ENCODE results near the gene MT1X.

MT1X gene

DNA sequence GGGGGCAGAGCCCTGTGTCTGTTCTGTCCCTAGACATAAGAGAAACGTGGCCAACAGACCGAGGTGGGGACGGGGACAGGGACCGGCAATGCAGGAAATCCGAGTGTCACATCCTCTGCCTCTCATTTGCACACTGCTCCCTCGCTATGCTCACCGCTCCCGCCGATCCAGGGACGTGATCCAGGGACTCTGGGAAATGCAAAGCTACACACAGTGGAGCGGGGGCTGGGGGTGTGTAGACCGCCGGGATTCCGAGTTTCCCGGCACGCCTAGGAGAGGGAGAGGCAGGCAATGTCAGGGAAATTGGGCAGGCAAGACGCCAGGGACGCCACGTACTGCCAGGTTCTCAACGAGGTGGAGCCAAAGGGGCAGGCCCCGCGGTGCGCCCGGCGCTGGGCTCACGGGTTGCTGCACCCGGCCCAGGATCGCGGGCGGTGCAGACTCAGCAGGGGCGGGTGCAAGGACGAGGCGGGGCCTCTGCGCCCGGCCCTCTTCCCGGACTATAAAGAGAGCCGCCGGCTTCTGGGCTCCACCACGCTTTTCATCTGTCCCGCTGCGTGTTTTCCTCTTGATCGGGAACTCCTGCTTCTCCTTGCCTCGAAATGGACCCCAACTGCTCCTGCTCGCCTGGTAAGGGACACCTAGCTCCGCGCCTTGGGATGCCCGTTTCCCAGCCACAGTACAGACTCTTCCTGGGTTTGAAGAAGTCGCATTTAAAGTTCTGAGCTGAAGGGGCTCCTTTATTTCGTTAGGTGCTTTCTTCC, at the start of gene MT1X:
Gene MT1X, plus strand, starts transcription at position 532 of the 764 bp plus-strand sequence. Its CDS starts 71 bp downstream, at position 603.
- in situ Hi-C loops (cut with MboI; ENCODE audit: low pct_unique_long_range_greater_than_20kb, low sequenced_read_pairs) = no loop called here
- peak; percentile 97 for DNase-seq

DNA sequence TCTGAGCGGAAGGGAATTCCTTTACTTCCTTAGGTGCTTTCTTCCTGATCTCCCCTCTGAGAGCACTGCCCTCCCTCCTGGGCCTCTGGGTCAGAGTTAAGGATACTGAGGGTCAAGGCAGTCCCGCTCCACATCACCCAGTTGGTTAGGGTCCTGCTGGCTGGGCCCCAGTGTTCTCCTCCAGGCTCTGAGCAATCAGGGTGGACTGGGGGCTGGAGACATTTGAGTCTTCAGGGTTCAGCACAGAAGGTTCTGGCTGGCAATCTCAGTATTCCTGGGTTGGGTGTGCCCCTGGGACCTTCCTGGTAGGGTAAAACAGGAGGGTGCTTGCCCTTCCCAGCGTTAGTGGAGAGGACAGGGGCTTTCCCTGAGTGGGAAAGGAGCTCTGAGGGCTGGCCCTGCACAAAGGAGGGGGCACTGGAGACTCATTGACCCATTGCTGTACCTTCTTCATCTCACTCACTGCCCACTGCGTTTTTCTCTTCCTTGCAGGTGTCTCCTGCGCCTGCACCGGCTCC, 49.4 kb upstream of the MT1X start:
- no peak for DNase-seq
- in situ Hi-C loops (cut with MboI; ENCODE audit: low pct_unique_long_range_greater_than_20kb, low sequenced_read_pairs) = no loop called here

DNA sequence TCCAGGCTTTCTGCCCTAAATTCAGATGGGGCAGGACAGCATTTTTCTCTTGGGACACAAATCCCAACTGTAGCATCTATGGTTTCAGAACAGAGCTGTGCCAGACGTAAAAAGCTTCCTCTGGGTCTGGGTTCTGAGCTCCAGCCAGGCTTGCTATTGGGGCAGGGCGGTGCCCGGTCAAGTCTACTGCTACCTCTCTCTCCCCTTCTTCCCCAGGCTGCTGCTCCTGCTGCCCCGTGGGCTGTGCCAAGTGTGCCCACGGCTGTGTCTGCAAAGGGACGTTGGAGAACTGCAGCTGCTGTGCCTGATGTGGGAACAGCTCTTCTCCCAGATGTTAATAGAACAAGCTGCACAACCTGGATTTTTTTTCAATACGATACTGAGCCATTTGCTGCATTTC, 48.7 kb upstream of the MT1X start:
- in situ Hi-C loops (cut with MboI; ENCODE audit: low pct_unique_long_range_greater_than_20kb, low sequenced_read_pairs) = no loop called here
- no peak for DNase-seq

DNA sequence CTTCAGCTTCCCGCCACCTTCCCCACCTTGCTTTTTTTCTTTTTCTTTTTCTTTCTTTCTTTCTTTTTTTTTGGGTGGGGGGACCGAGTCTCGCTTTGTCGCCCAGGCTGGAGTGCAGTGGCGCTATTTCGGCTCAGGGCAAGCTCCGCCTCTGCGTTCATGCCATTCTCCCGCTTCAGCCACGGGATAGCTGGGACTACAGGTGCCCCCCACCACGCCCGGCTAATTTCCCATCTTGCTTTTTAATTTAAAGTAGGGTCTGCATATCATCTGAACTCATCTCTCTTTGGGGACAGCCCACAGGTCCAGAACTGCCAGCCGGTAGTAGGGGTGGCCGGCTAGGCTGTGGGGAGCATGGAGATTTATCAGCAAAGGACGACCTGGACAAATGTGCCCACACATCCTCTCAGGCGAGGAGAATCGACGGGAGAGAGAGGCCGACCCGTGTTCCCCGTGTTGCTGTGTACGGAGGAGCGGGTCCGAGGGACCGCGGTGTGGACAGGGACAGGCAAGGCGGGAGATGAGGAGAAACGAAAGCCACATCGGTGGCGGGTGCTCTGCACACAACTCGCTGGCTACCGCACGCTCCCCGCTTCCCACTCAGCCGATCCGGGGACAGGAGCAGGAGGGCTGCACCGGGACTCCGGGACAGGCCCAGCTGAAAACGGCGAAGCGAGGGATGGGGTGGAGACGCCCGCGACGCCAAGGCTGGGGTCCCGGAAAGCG, 47.4 kb upstream of the MT1X start:
- in situ Hi-C loops (cut with MboI; ENCODE audit: low pct_unique_long_range_greater_than_20kb, low sequenced_read_pairs) = no loop called here
- no peak for DNase-seq

DNA sequence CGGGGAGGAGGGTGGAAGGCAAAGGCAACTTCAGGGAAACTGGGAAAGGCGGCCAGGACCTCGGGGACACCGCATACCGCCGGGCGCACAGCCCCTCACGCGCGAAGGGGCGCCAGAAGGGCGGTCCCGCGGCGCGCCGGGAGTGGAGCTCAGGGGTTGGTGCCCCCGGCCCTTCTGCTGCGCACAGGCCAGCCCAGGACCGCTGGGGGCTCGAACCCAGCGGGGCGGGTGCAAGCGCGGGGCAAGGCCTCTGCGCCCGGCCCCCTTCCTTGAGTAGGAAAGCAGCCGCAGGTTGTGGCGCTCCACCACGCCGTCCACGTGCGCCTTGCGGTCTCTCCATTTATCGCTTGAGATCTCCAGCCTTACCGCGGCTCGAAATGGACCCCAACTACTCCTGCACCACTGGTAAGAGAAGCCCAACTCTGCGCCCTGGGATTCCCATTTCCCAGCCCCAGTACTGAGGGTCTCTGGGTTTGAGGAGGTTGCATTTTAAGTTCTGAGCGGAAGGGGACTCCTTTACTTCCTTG, 46.8 kb upstream of the MT1X start:
- in situ Hi-C loops (cut with MboI; ENCODE audit: low pct_unique_long_range_greater_than_20kb, low sequenced_read_pairs) = no loop called here

DNA sequence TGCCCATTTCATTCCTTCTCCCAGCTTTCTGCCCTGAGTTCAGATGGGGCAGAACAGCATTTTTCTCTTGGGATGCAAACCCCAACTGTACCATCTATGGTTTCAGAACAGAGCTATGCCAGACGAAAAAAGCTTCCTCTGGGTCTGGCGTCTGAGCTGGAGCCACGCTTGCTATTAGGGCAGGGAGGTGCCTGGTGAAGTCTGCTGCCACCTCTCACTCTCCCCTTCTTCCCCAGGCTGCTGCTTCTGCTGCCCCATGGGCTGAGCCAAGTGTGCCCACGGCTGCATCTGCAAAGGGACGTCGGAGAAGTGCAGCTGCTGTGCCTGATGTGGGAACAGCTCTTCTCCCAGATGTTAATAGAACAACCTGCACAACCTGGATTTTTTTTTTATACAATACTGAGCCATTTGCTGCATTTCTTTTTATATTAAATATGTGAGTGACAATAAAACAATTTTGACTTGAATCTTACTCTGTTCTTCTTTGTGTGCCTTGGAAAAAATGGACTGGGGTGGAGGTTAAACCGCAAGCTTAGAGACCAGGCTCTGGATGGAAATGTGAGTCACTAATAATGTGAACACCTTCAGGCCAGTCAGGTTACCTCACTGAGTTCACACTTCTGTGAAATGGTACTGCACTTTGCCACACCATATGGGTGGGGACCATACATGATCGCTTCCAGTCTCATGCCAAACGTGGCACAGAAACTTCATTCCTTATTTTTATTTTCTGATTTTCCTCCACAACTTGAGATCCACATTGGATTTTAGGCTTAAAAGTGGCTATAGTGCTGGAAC, 45.5 kb upstream of the MT1X start:
- no peak for DNase-seq
- in situ Hi-C loops (cut with MboI; ENCODE audit: low pct_unique_long_range_greater_than_20kb, low sequenced_read_pairs) = no loop called here

More for the DNA sequence above, 46.8 kb upstream of the MT1X start:
- no peak for DNase-seq

DNA sequence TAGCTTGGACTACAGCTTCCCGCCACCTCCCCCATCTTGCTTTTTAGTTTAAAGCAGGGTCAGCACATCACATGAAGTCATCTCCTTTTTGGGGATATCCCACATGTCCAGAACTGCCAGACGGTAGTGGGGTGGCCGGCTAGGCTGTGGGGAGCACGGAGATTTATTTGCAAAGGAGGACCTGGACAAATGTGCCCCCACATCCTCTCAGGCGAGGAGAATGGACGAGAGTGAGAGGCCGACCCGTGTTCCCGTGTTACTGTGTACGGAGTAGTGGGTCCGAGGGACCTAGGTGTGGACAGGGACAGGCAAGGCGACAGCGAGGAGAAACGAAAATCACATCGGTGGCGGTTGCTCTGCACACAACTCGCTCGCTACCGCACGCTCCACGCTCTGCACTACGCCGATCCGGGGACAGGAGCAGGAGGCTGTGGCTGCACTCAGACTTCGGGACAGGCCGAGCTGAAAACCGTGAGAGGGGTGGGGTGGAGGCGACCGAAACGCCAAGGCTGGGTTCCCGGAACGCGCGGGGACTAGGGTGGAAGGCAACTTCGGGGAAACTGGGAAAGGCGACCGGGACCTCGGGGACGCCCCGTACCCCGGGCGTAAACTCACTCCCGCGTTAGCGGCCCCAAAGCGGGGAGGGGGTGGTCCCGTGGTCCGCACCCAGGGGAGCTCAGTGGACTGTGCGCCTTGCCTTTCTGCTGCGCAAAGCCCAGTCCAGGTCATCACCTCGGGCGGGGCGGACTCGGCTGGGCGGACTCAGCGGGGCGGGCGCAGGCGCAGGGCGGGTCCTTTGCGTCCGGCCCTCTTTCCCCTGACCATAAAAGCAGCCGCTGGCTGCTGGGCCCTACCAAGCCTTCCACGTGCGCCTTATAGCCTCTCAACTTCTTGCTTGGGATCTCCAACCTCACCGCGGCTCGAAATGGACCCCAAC, 44.2 kb upstream of the MT1X start, which contains the start of gene MT1A:
Gene MT1A, plus strand, starts transcription at position 853 of the 937 bp plus-strand sequence. Its CDS starts 73 bp downstream, at position 926.
- in situ Hi-C loops (cut with MboI; ENCODE audit: low pct_unique_long_range_greater_than_20kb, low sequenced_read_pairs) = no loop called here
- no peak for DNase-seq

DNA sequence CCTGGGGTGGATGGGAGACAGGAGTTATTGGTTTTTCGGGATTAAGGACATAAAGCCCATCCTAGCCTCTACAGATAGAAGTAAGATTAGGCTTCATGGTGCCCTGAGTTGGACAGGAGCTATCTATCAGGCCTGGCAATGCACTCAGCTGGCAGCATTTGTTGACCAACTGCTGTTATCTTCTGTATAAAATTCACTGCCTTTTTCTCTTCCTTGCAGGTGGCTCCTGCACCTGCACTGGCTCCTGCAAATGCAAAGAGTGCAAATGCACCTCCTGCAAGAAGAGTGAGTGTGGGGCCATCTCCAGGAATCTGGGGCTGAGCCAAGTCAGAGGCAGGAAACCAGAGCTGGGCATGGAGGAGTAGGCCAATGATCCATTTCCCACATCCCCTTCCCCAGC, 43.2 kb upstream of the MT1X start:
- no peak for DNase-seq
- in situ Hi-C loops (cut with MboI; ENCODE audit: low pct_unique_long_range_greater_than_20kb, low sequenced_read_pairs) = no loop called here

DNA sequence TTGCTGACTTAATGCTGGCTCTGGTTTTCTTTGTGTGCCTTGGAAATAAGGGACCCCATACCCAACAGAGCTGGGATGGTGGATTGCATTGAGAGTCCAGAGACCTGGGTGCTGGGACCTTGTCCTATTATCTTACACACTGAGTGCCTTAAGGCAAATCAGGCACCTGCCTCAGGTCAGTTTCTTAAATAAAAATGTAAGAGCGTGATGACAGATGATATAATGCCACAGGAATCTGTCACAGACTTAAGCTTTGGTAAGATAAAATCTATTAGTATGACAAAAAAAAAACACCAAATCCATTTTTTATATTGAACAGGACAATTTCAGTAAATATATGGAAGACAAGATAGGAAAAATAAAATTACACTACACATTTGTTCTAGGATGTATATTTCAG, 42.2 kb upstream of the MT1X start:
- DNase-seq = no peak
- in situ Hi-C loops (cut with MboI; ENCODE audit: low pct_unique_long_range_greater_than_20kb, low sequenced_read_pairs) = no loop called here

DNA sequence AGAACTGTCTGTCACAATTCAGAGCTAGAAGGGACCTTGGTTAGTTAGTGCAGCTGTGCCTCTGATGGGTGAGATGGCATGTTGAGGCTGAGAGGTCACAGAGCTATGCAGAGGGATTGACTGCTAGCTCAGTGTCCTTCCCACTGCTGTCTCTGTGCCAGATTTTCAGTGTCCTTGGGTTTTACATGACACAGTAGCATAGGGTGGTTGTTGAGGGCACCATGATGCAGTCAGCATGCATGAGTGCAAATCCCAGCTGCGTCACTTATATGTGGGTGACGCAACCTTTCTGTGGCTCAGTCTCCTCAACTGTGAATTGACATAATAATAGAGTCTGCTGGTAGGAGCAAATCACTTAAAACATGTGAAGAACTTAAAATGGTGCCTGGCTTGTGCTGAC, 41.1 kb upstream of the MT1X start:
- in situ Hi-C loops (cut with MboI; ENCODE audit: low pct_unique_long_range_greater_than_20kb, low sequenced_read_pairs) = no loop called here

DNA sequence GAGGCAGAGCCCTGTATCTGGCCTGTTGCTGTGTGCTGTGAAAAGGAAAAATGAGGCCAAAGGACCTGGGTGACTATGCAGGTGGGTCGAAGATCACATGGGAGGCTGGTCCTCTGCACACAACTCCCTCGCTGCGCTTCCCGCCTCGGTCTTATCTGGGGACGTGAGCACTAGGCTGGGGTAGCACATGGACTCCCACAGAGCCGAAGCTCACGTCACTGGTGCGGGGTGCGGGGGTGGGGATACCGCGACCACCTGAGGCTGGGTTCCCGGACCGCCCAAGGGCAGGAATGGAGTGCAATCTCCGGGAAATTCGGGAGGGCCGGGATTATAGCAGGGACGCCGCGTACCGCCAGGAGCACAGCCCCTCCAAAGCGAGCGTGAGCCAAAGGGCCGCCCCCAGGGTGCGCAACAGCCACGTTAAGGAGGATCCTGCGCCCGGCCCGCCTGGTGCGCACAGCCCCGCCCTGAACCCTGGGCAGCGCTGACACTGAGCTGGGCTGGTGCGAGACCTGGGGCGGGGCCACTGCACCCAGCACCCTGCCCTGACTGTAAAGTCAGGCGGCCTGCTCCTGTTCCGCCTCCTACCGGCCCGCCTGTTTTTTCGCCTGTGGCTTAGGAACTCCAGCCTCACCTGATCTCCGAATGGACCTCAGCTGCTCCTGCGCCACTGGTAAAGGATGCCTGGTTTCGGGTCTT, 39.0 kb upstream of the MT1X start:
- DNase-seq = no peak
- in situ Hi-C loops (cut with MboI; ENCODE audit: low pct_unique_long_range_greater_than_20kb, low sequenced_read_pairs) = no loop called here

More for the DNA sequence above, 41.1 kb upstream of the MT1X start:
- no peak for DNase-seq

DNA sequence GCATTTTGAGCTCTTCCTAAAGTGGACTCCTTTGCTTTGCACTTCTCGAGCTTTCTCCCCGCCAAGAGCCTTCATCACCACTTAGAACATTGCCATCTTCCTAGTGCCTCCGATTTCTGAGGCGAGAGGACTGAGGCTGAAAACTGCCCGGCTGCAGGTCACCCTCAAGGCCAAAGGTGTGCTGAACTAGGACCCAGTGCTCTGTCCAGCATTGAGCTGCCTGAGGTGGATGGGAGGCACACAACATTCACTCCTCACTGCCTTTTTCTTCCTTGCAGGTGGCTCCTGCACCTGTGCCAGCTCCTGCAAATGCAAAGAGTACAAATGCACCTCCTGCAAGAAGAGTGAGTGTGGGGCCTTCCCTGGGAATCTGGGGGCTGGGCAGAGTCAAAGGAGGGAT, 38.4 kb upstream of the MT1X start:
- in situ Hi-C loops (cut with MboI; ENCODE audit: low pct_unique_long_range_greater_than_20kb, low sequenced_read_pairs) = no loop called here
- no peak for DNase-seq

DNA sequence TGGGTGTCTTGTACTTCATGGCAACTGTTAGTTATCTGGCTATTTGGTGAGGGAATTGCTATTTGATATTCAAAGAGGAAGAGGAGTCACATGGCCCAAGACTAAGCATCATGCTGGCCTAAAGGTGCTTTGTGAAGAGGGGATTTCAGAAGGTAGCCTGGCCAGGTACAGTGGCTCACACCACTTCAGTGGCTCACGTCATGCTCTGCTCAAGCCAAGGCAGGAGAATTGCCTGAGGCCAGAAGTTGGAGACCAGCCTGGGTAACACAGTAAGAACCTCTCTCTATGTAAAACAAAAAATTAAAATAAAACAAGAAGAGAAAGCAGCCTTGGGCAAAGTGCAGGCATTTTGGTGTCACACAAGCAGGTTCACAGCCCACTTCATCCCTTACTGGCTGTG, 37.0 kb upstream of the MT1X start:
- no peak for DNase-seq
- in situ Hi-C loops (cut with MboI; ENCODE audit: low pct_unique_long_range_greater_than_20kb, low sequenced_read_pairs) = no loop called here

DNA sequence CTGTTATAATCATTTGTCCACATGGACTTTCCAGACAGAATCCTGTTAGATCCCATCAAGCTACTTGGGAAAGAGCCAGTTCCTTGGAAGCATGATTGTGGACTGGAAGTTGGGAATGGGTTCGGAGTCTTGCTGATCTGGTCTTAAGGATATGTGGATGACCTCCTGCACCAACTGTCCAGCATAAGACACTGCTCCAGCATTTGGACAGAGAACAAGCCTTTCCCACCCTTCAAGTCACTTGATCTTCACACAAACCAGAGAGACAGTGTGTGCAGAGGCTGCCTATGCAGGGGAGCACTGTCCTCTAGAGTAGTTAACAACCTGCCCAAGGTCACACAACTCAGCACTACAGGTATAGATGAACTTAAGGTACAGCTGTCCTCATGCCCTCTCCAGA, 36.4 kb upstream of the MT1X start:
- DNase-seq = no peak
- in situ Hi-C loops (cut with MboI; ENCODE audit: low pct_unique_long_range_greater_than_20kb, low sequenced_read_pairs) = no loop called here

DNA sequence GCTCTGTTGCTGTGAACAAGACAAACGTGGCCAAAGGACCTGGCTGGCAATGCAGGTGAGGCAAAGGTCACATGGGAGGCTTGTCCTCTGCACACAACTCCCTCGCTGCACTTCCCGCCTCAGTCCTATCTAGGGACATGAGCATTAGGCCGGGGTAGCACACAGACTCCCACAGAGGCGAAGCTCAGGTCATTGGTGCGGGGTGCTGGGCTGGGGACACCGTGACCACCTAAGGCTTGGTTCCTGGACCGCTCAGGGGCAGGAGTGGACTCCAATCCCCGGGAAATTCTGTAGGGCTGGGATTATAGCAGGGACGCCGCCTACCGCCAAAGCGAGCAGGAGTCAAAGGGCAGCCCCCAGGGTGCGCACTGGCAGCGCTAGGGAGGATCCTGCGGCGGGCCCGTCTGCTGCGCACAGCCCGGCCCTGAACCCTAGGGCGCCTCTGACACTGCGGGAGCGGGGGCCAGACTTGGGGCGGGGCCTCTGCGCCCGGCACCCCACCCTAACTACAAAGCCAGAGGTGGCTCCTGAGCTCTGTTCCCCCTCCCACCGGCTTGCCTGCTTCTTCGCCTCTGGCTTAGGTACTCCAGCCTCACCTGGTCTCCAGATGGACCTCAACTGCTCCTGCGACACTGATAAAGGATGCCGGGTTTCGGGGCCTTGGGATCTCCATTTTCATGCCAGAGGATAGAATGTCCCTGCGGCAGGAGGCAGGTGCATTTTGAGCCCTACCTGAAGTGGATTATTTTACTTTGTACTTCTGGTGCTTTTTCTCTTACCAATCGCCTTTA, 34.4 kb upstream of the MT1X start:
- DNase-seq = no peak
- in situ Hi-C loops (cut with MboI; ENCODE audit: low pct_unique_long_range_greater_than_20kb, low sequenced_read_pairs) = no loop called here

DNA sequence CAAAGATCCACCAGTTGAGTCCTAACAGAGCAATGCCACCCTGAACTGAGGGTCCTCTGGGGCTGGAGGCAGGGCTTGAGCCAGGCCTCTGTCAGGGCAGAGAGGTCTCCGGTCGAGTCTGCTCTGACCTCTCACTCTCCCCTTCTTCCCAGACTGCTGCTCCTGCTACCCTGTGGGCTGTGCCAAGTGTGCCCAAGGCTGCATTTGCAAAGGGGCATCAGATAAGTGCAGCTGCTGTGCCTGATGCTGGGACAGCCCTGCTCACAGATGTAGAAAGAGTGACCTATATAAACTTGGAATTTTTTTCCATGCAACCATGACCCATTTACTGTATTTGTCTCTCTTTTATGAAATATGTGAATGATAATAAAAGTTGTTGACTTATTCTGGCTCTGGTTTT, 33.0 kb upstream of the MT1X start:
- DNase-seq = no peak
- in situ Hi-C loops (cut with MboI; ENCODE audit: low pct_unique_long_range_greater_than_20kb, low sequenced_read_pairs) = no loop called here

DNA sequence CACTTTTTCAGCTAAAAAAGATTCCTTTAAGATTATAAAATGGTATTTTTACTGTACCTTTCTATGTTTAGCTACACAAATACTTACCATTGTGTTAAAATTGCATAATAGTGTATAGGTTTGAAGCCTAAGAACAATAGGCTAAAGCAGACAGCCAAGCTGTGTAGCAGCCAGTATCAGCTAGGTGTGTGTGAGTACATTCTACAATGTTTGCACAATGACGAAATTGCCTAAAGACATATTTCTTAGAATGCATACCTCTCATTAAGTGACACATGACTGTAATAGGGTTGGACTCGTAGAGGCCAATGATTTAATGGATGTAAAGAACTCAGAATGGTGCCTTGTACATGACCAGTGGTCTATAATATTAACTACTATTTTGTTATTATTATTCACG, 32.5 kb upstream of the MT1X start:
- in situ Hi-C loops (cut with MboI; ENCODE audit: low pct_unique_long_range_greater_than_20kb, low sequenced_read_pairs) = no loop called here
- no peak for DNase-seq
